ENCODE measurements around the gene PHF12. TPM values are rescaled to one million over a fixed set of nuclear protein-coding genes. Genes with fewer than 3 reads are reported as not detected.
"Not testable (repeated sequence)": the region's sequence is repeated elsewhere in the genome, so short reads cannot be mapped to it uniquely, and the experiment has no call there.

Gene PHF12
- total RNA-seq, 1 experiment from 2014 or later, result 35.7 TPM

DNA sequence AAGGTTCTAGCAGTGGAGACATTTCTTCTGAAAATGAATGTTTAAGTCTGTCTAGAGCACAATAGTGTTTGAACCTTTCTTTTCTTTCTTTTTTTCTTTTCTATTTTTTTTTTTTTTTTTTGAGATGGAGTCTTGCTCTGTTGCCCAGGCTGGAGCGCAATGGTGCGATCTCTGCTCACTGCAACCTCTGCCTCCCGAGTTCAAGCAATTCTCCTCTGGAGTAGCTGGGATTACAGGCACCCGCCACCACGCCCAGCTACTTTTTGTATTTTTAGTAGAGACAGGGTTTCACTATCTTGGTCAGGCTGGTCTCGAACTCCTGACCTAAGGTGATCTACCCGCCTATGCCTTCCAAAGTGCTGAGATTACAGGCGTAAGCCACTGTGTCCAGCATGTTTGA is 16.8 kb downstream of the PHF12 start:
- H3K27me3 ChIP-seq (ENCODE audit: insufficient read depth, low read length); H3K36me3 ChIP-seq (ENCODE audit: control insufficient read depth in 1 of 2, insufficient read depth in 2 of 2, low read length in 2 of 2); H3K27ac ChIP-seq (ENCODE audit: low read depth, low read length); BruUV-seq (replicated peaks); ATAC-seq; CTCF ChIA-PET; H3K4me2 ChIP-seq (ENCODE audit: low read length); H3K9me2 ChIP-seq (ENCODE audit: insufficient read depth); H3K9me3 ChIP-seq (ENCODE audit: control insufficient read depth in 1 of 2, insufficient read depth in 1 of 2, low read depth in 1 of 2, low read length in 2 of 2); POLR2A ChIA-PET; H3K9ac ChIP-seq (ENCODE audit: low read length); H3K4me3 ChIP-seq (replicated peaks in 1 of 2; ENCODE audit: low read depth in 1 of 2, low read length in 2 of 2); DNase-seq (ENCODE audit: low read depth, low spot score); H3K4me1 ChIP-seq (ENCODE audit: control insufficient read depth in 1 of 2, insufficient read depth in 2 of 2, low read length in 2 of 2); intact Hi-C loops (cut with micrococcal nuclease); H2AFZ ChIP-seq (ENCODE audit: low read depth, low read length, poor library complexity, severe bottlenecking); RAD21 ChIA-PET (ENCODE audit: low non-redundant PET in 1 of 2, low total read pairs in 2 of 2, uncharacterized antibody in 2 of 2, unreplicated experiment in 2 of 2): not testable (repeated sequence)
- Histone ChIP-seq H4K20me1 (ENCODE audit: insufficient read depth) (peaks cover 13% of the 10 kb centered on the region; the same call in 1 of the 2 replicates), H3K79me2 (ENCODE audit: insufficient read depth, low read length) (peaks cover 95% of the 10 kb centered on the region)

DNA sequence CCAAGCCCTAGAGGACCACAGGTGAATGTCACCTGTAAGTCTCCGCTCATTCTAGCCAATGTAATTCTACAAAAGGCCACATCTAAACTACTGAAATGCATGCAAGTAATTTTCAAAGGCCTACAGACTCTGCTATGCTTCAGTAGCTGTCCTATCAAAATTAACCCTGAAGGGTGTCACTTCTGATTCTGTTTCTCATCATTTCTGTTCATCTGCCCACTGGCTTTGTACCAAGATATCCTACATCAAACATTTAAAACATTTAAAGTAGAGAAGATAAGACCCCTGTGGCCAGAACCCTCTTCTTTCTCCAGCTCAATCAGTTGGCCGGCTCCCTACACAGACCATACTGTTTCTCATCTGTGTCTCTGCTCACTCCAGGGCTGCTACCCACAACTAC is 21.5 kb downstream of the PHF12 start:
- H2AFZ ChIP-seq (ENCODE audit: low read depth, low read length, poor library complexity, severe bottlenecking), result no peak overlapping the region
- RAD21 ChIA-PET (ENCODE audit: low non-redundant PET in 1 of 2, low total read pairs in 2 of 2, uncharacterized antibody in 2 of 2, unreplicated experiment in 2 of 2), result no interaction called here
- POLR2A ChIA-PET, result no interaction called here
- no TSS peak for BruUV-seq (replicated peaks)
- DNase-seq (ENCODE audit: low read depth, low spot score) (no peak), ATAC-seq (no peak)
- H3K27ac ChIP-seq (ENCODE audit: low read depth, low read length), result no peak overlapping the region
- H3K4me2 ChIP-seq (ENCODE audit: low read length), result no peak overlapping the region
- intact Hi-C loops (cut with micrococcal nuclease), result no loop called here
- H3K4me1 ChIP-seq (ENCODE audit: control insufficient read depth in 1 of 2, insufficient read depth in 2 of 2, low read length in 2 of 2), result no peaks in the 10 kb centered on the region
- CTCF ChIA-PET, result interaction anchor here (1.1 to 1.2 kb wide), 2 partner anchors 25 to 203 kb away, joined by 3 to 4 read pairs; no protein-coding TSS in a partner anchor
- no peaks in the 10 kb centered on the region for H3K9me2 ChIP-seq (ENCODE audit: insufficient read depth)
- H3K9ac ChIP-seq (ENCODE audit: low read length), result no peak overlapping the region
- H3K36me3 ChIP-seq (ENCODE audit: control insufficient read depth in 1 of 2, insufficient read depth in 2 of 2, low read length in 2 of 2), result peaks cover 0 to 9% of the 10 kb centered on the region in 2 experiments; a peak in 1 of 4 replicates
- no peaks in the 10 kb centered on the region for H3K9me3 ChIP-seq (ENCODE audit: control insufficient read depth in 1 of 2, insufficient read depth in 1 of 2, low read depth in 1 of 2, low read length in 2 of 2)
- H3K27me3 ChIP-seq (ENCODE audit: insufficient read depth, low read length), result no peaks in the 10 kb centered on the region
- no peaks in the 10 kb centered on the region for H4K20me1 ChIP-seq (ENCODE audit: insufficient read depth)
- no peak overlapping the region for H3K4me3 ChIP-seq (replicated peaks in 1 of 2; ENCODE audit: low read depth in 1 of 2, low read length in 2 of 2)
- H3K79me2 ChIP-seq (ENCODE audit: insufficient read depth, low read length), result peaks cover 80% of the 10 kb centered on the region
- TF ChIP-seq SIN3A (IDR thresholded peaks at IDR 0.05; ENCODE audit: low read depth) (no peak), JUND (IDR thresholded peaks at IDR 0.05) (no peak), EZH2phosphoT487 (IDR thresholded peaks at IDR 0.05; ENCODE audit: borderline replicate concordance) (no peak), EZH2 (IDR thresholded peaks at IDR 0.05) (no peak), TCF7L2 (IDR thresholded peaks at IDR 0.05; ENCODE audit: borderline replicate concordance, extremely low read depth, insufficient read depth, insufficient read length) (no peak), ELF1 (IDR thresholded peaks at IDR 0.05; ENCODE audit: borderline replicate concordance, low read depth) (no peak), FOSL1 (IDR thresholded peaks at IDR 0.05; ENCODE audit: low read depth) (no peak), YY1 (IDR thresholded peaks at IDR 0.05; ENCODE audit: extremely low read depth, insufficient replicate concordance, low read depth, low read length) (no peak), SP1 (IDR thresholded peaks at IDR 0.05; ENCODE audit: low read depth) (no peak), EGR1 (IDR thresholded peaks at IDR 0.05; ENCODE audit: low read depth) (no peak), ZNF274 (IDR thresholded peaks at IDR 0.05; ENCODE audit: low read depth, low read length) (no peak), CBX3 (IDR thresholded peaks at IDR 0.05; ENCODE audit: low read depth) (no peak), CEBPB (IDR thresholded peaks at IDR 0.05; ENCODE audit: low read depth) (no peak), RAD21 (IDR thresholded peaks at IDR 0.05; ENCODE audit: low read depth) (no peak)
- TF ChIP-seq, protein P1, sequence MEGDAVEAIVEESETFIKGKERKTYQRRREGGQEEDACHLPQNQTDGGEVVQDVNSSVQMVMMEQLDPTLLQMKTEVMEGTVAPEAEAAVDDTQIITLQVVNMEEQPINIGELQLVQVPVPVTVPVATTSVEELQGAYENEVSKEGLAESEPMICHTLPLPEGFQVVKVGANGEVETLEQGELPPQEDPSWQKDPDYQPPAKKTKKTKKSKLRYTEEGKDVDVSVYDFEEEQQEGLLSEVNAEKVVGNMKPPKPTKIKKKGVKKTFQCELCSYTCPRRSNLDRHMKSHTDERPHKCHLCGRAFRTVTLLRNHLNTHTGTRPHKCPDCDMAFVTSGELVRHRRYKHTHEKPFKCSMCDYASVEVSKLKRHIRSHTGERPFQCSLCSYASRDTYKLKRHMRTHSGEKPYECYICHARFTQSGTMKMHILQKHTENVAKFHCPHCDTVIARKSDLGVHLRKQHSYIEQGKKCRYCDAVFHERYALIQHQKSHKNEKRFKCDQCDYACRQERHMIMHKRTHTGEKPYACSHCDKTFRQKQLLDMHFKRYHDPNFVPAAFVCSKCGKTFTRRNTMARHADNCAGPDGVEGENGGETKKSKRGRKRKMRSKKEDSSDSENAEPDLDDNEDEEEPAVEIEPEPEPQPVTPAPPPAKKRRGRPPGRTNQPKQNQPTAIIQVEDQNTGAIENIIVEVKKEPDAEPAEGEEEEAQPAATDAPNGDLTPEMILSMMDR (IDR thresholded peaks at IDR 0.05 in 2 of 3, conservative IDR thresholded peaks at IDR 0.05 in 1 of 3; ENCODE audit: borderline replicate concordance in 1 of 3, insufficient read depth in 1 of 3, low read depth in 2 of 3, low read length in 2 of 3), result no peak
- TF ChIP-seq, protein P2, sequence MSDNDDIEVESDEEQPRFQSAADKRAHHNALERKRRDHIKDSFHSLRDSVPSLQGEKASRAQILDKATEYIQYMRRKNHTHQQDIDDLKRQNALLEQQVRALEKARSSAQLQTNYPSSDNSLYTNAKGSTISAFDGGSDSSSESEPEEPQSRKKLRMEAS (IDR thresholded peaks at IDR 0.05), result no peak
- TF ChIP-seq, protein P3, sequence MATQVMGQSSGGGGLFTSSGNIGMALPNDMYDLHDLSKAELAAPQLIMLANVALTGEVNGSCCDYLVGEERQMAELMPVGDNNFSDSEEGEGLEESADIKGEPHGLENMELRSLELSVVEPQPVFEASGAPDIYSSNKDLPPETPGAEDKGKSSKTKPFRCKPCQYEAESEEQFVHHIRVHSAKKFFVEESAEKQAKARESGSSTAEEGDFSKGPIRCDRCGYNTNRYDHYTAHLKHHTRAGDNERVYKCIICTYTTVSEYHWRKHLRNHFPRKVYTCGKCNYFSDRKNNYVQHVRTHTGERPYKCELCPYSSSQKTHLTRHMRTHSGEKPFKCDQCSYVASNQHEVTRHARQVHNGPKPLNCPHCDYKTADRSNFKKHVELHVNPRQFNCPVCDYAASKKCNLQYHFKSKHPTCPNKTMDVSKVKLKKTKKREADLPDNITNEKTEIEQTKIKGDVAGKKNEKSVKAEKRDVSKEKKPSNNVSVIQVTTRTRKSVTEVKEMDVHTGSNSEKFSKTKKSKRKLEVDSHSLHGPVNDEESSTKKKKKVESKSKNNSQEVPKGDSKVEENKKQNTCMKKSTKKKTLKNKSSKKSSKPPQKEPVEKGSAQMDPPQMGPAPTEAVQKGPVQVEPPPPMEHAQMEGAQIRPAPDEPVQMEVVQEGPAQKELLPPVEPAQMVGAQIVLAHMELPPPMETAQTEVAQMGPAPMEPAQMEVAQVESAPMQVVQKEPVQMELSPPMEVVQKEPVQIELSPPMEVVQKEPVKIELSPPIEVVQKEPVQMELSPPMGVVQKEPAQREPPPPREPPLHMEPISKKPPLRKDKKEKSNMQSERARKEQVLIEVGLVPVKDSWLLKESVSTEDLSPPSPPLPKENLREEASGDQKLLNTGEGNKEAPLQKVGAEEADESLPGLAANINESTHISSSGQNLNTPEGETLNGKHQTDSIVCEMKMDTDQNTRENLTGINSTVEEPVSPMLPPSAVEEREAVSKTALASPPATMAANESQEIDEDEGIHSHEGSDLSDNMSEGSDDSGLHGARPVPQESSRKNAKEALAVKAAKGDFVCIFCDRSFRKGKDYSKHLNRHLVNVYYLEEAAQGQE (IDR thresholded peaks at IDR 0.05; ENCODE audit: low read depth), result no peak
